H1 (cell line): Measurements from ENCODE around the gene EHBP1. TPM values are rescaled to one million over a fixed set of nuclear protein-coding genes. Genes with fewer than 3 reads are reported as not detected.

ENCODE experiments used
- CTCF ChIA-PET: fragments of 300-600 bp; sonication (Branson Sonifier 250); formaldehyde crosslinking; loops from one replicate; lab custom pipeline; 2021; ENCODE audit not compliant: partially characterized antibody; lab: Charles Lee
- POLR2A ChIA-PET: fragments of 300-600 bp; sonication (Branson Sonifier 250); formaldehyde crosslinking; loops from one replicate; lab custom pipeline; 2021; ENCODE audit warnings: inconsistent platforms; ENCODE audit not compliant: partially characterized antibody; lab: Charles Lee
- DNase-seq, 2 experiments: peaks; one replicate each; pipeline versions ENCODE4 v3.0.0 to v3.0.0-alpha.2; 2010 to 2022; ENCODE audit warnings: low spot score in 2 of 2, low read depth in 1 of 2, mixed read lengths in 1 of 2
- FAIRE-seq: peaks from 2 replicates; lab custom pipeline; 2011; peaks lifted over from hg19 to GRCh38; lab: Jason Lieb, UNC
- H2AFZ ChIP-seq: 2 replicates; pipeline ENCODE4 v1.8.1; 2012; ENCODE audit warnings: low read length, inconsistent platforms
- H2AK5ac ChIP-seq: 2 replicates; pipeline ENCODE4 v1.6.1; 2013; ENCODE audit warnings: low read depth, low read length
- H2BK120ac ChIP-seq: replicated peaks from 2 replicates; pipeline ENCODE3; 2013; ENCODE audit warnings: low read depth, low read length, inconsistent platforms
- H2BK12ac ChIP-seq: 2 replicates; pipeline ENCODE4 v1.6.1; 2013; ENCODE audit warnings: low read depth, low read length
- H2BK15ac ChIP-seq: 2 replicates; pipeline ENCODE4 v1.6.1; 2013; ENCODE audit warnings: low read length
- H2BK20ac ChIP-seq: 2 replicates; pipeline ENCODE4 v1.6.1; 2013; ENCODE audit warnings: low read length
- H2BK5ac ChIP-seq: 2 replicates; pipeline ENCODE4 v1.6.1; 2013; ENCODE audit warnings: low read depth, low read length
- H3K14ac ChIP-seq: 2 replicates; pipeline ENCODE4 v1.6.1; 2013; ENCODE audit warnings: inconsistent platforms; ENCODE audit not compliant: insufficient read length
- H3K18ac ChIP-seq: 2 replicates; pipeline ENCODE4 v1.6.1; 2013; ENCODE audit warnings: low read length; ENCODE audit errors: extremely low read depth
- H3K23ac ChIP-seq: 2 replicates; pipeline ENCODE4 v1.6.1; 2013; ENCODE audit warnings: inconsistent platforms; ENCODE audit not compliant: insufficient read length
- H3K23me2 ChIP-seq: 2 replicates; pipeline ENCODE4 v1.6.1; 2013; ENCODE audit warnings: low read depth, low read length
- H3K27ac ChIP-seq: 2 replicates; pipeline ENCODE4 v1.6.1; 2011; ENCODE audit warnings: low read depth, low read length, inconsistent platforms
- H3K27me3 ChIP-seq, 4 experiments: replicated peaks in 1 of 4; 1 replicate in 1 of 4; 2 replicates in 3 of 4; pipeline versions ENCODE4 v1.6.1 to v1.8.1; 2011 to 2013; ENCODE audit warnings: low read length in 3 of 4, mild to moderate bottlenecking in 3 of 4, inconsistent platforms in 2 of 4, mixed read lengths in 2 of 4, moderate library complexity in 1 of 4; ENCODE audit not compliant: control insufficient read depth in 3 of 4, insufficient read depth in 3 of 4; ENCODE audit errors: extremely low read depth in 1 of 4
- H3K36me3 ChIP-seq, 4 experiments: 2 replicates each; pipeline versions ENCODE4 v1.6.1 to v1.8.1; 2011 to 2013; ENCODE audit warnings: mild to moderate bottlenecking in 4 of 4, low read length in 3 of 4, moderate library complexity in 2 of 4, control low read depth in 1 of 4, inconsistent platforms in 1 of 4; ENCODE audit not compliant: insufficient read depth in 4 of 4, control insufficient read depth in 2 of 4
- H3K4ac ChIP-seq: replicated peaks from 2 replicates; pipeline ENCODE3; 2013; ENCODE audit warnings: low read length, low read depth, mixed read lengths, inconsistent platforms; ENCODE audit not compliant: insufficient read length
- H3K4me1 ChIP-seq, 4 experiments: replicated peaks in 1 of 4; 1 replicate in 1 of 4; 2 replicates in 3 of 4; pipeline versions ENCODE4 v1.6.1 to v1.8.1; 2011 to 2013; ENCODE audit warnings: low read length in 3 of 4, inconsistent platforms in 2 of 4, mixed read lengths in 1 of 4; ENCODE audit not compliant: insufficient read depth in 4 of 4, control insufficient read depth in 3 of 4
- H3K4me2 ChIP-seq, 2 experiments: 2 replicates each; pipeline versions ENCODE4 v1.6.1 to v1.8.1; 2011 to 2013; ENCODE audit warnings: low read depth in 2 of 2, low read length in 2 of 2, control low read depth in 1 of 2, inconsistent platforms in 1 of 2, mild to moderate bottlenecking in 1 of 2; ENCODE audit not compliant: insufficient read depth in 1 of 2
- H3K4me3 ChIP-seq, 4 experiments: fragments of 200-600, 300-600 bp in 1 of 4; sonication (generic), shearing (Covaris generic), sonication (Bioruptor Twin) in 1 of 4; 2 replicates each; pipeline versions ENCODE4 v1.5.1 to v1.8.1; 2011 to 2016; ENCODE audit warnings: low read length in 4 of 4, low read depth in 3 of 4, control low read depth in 2 of 4, inconsistent platforms in 2 of 4, mild to moderate bottlenecking in 2 of 4, mixed read lengths in 1 of 4, moderate library complexity in 1 of 4; ENCODE audit not compliant: insufficient read depth in 2 of 4; ENCODE audit errors: extremely low read depth in 1 of 4
- H3K56ac ChIP-seq: replicated peaks from 2 replicates; pipeline ENCODE3; 2013; ENCODE audit warnings: low read depth, mild to moderate bottlenecking, mixed read lengths, low read length, inconsistent platforms; ENCODE audit not compliant: insufficient read length
- H3K79me1 ChIP-seq: 2 replicates; pipeline ENCODE4 v1.6.1; 2013; ENCODE audit warnings: low read depth, low read length, control low read depth
- H3K79me2 ChIP-seq, 2 experiments: 2 replicates each; pipeline versions ENCODE4 v1.6.1 to v1.8.1; 2012 to 2013; ENCODE audit warnings: low read length in 2 of 2, mild to moderate bottlenecking in 2 of 2, inconsistent platforms in 1 of 2; ENCODE audit not compliant: insufficient read depth in 2 of 2, control insufficient read depth in 1 of 2
- H3K9ac ChIP-seq, 4 experiments: replicated peaks in 1 of 4; 1 replicate in 1 of 4; 2 replicates in 3 of 4; pipeline versions ENCODE4 v1.6.1 to v1.8.1; 2011 to 2013; ENCODE audit warnings: low read depth in 3 of 4, low read length in 3 of 4, control low read depth in 2 of 4, mild to moderate bottlenecking in 2 of 4, moderate library complexity in 2 of 4, inconsistent platforms in 1 of 4; ENCODE audit errors: extremely low read depth in 1 of 4
- H3K9me3 ChIP-seq, 2 experiments: 2 replicates each; pipeline versions ENCODE4 v1.6.1 to v1.8.1; 2012 to 2013; ENCODE audit warnings: mild to moderate bottlenecking in 2 of 2, moderate library complexity in 2 of 2, control low read depth in 1 of 2, inconsistent platforms in 1 of 2, low read depth in 1 of 2, low read length in 1 of 2, mixed read lengths in 1 of 2; ENCODE audit not compliant: insufficient read depth in 2 of 2
- H4K20me1 ChIP-seq, 2 experiments: replicated peaks in 1 of 2; 2 replicates each; pipeline versions ENCODE3 to v1.8.1; 2011 to 2013; ENCODE audit warnings: inconsistent platforms in 2 of 2, low read length in 2 of 2, mild to moderate bottlenecking in 1 of 2; ENCODE audit not compliant: insufficient read depth in 2 of 2, control insufficient read depth in 1 of 2
- H4K5ac ChIP-seq: 2 replicates; pipeline ENCODE4 v1.6.1; 2013; ENCODE audit warnings: low read length, low read depth, mixed read lengths, inconsistent platforms; ENCODE audit not compliant: insufficient read length
- H4K8ac ChIP-seq: 2 replicates; pipeline ENCODE4 v1.8.0; 2013; ENCODE audit warnings: mild to moderate bottlenecking, moderate library complexity, low read length, inconsistent platforms; ENCODE audit not compliant: insufficient read depth; ENCODE audit errors: extremely low read depth
- H4K91ac ChIP-seq: replicated peaks from 2 replicates; pipeline ENCODE3; 2013; ENCODE audit warnings: low read length, mixed read lengths, inconsistent platforms; ENCODE audit not compliant: insufficient read length
- RAD21 ChIP-seq, 2 experiments: IDR thresholded peaks in 1 of 2; conservative IDR thresholded peaks in 1 of 2; 2 replicates each; pipeline ENCODE4 v1.6.1; 2011; ENCODE audit warnings: low read depth in 2 of 2, low read length in 2 of 2, improper control_type of control experiment in 1 of 2, inconsistent platforms in 1 of 2, mild to moderate bottlenecking in 1 of 2, moderate library complexity in 1 of 2
- WGBS, 2 experiments: shearing (Covaris generic) in 1 of 2; methylation state at CpG; one replicate each; pipeline versions ENCODE4 v1.1.6 to v1.1.7; 2013 to 2015; ENCODE audit warnings: low lambda C conversion rate in 2 of 2, mixed read lengths in 2 of 2, inconsistent platforms in 1 of 2, low coverage in 1 of 2, missing lambda C conversion rate in 1 of 2; ENCODE audit not compliant: insufficient replicate concordance in 2 of 2, insufficient coverage in 1 of 2, insufficient read length in 1 of 2; ENCODE audit errors: extremely low coverage in 1 of 2, missing lambda C conversion rate in 1 of 2; 5-methylcytosine and 5-hydroxymethylcytosine counted together
- polyA plus RNA-seq, 7 experiments: library from polyadenylated mRNA; depleted of rRNA in 3 of 7; stranded (reverse) in 5 of 7; unstranded in 2 of 7; fragments of >200 nt in 5 of 7; fragments of 200-250 nt in 2 of 7; gene quantifications; 1 replicate in 5 of 7; 2 replicates in 1 of 7; 4 replicates in 1 of 7; pipeline versions ENCODE4 v1.2.1 to v1.2.3, GENCODE V29; 2011 to 2013; ENCODE audit warnings: missing spikeins in 2 of 7, mixed read lengths in 2 of 7
- total RNA-seq: library from RNA; stranded (reverse); fragmentation: NEBNext Ultra II Directional; extraction: Animal tissue kit (Norgen Biotek cat#: 25700); gene quantifications from 2 replicates; pipeline ENCODE4 v1.2.1, GENCODE V29; 2021

The EHBP1 gene
- total and polyA plus RNA-seq, 2 of the 8 experiments (the other 6 are each of a cell fraction or from before 2014, with no cell fraction given), result 12.0 to 64.1 TPM

DNA sequence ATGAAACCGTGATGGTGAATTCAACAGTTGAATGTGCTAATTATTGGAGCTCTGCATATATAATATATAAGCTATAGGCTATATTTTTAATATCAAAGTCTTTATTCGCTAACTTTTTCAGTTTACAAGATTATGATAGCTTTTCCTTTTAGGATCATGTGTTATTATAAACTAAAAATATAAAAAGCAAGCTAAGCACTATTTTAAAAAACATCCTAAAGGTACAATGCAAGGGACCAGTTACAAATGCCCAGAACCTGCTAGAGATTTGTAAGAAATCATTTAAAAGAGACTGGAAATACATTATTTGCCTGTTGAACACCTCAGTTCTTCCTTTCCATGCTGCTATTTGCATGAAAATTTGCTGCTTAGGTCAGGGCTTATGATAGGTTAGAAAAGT lies 43.4 kb upstream of the EHBP1 start:
- Histone ChIP-seq H2BK15ac (no peak overlapping the region), H3K79me1 (no peaks in the 10 kb centered on the region), H3K23ac (no peak overlapping the region), H3K18ac (no peak overlapping the region), H3K27ac (no peak overlapping the region), H2BK120ac (no peak overlapping the region), H2AFZ (no peak overlapping the region), H3K4me1 (peaks cover 0 to 5% (median 4%) of the 10 kb centered on the region in 4 experiments; a peak in 2 of 7 replicates), H3K23me2 (no peaks in the 10 kb centered on the region), H3K9ac (no peak overlapping the region), H2BK5ac (no peak overlapping the region), H3K79me2 (no peaks in the 10 kb centered on the region), H2BK12ac (no peak overlapping the region), H3K56ac (no peak overlapping the region), H2BK20ac (no peak overlapping the region), H4K91ac (no peak overlapping the region), H3K9me3 (no peaks in the 10 kb centered on the region), H2AK5ac (no peak overlapping the region), H3K4ac (no peak overlapping the region), H3K14ac (no peak overlapping the region), H3K4me2 (no peak overlapping the region), H4K5ac (no peak overlapping the region), H3K4me3 (no peak overlapping the region), H3K27me3 (no peaks in the 10 kb centered on the region), H4K8ac (no peak overlapping the region), H3K36me3 (no peaks in the 10 kb centered on the region), H4K20me1 (no peaks in the 10 kb centered on the region)
- ChIA-PET POLR2A (no interaction called here), CTCF (interaction anchor here (1.5 to 1.6 kb wide), 3 partner anchors 14 to 205 kb away, joined by 3 to 5 read pairs (median 4); no protein-coding TSS in a partner anchor)
- DNase-seq (no peak), FAIRE-seq (no peak)
- WGBS, 2 experiments, result 90% methylated on average over 2 of the region's 2 CpGs; no CpG with 5 or more reads in 1 of the 2 experiments
- no peak for TF ChIP-seq RAD21 (IDR thresholded peaks at IDR 0.05 in 1 of 2, conservative IDR thresholded peaks at IDR 0.05 in 1 of 2; ENCODE audit: low read depth in 2 of 2, low read length in 2 of 2)
